ENCODE results near the gene EXOC4.
"Not testable (repeated sequence)": the region's sequence is repeated elsewhere in the genome, so short reads cannot be mapped to it uniquely, and the experiment has no call there.

Gene EXOC4

GRCh38 chr7:133275446-133276095 is 22.7 kb downstream of the EXOC4 start:
- H4K20me1 ChIP-seq (ENCODE audit: insufficient read depth, low read length): no peaks in the 10 kb centered on the region
- no peaks in the 10 kb centered on the region for H3K9me2 ChIP-seq (ENCODE audit: low read depth, low read length)
- H3K4me3 ChIP-seq (ENCODE audit: low read depth, low read length, poor library complexity, severe bottlenecking): no peak overlapping the region
- no peak for TF ChIP-seq CTCF (IDR thresholded peaks at IDR 0.05; ENCODE audit: low read length)
- TF ChIP-seq EZH2 (IDR thresholded peaks at IDR 0.05; ENCODE audit: borderline replicate concordance, low read length): no peak
- no peaks in the 10 kb centered on the region for H3F3A ChIP-seq (ENCODE audit: insufficient read depth, low read length)
- no peak overlapping the region for H3K4me2 ChIP-seq (ENCODE audit: low read length)
- H3K9me3 ChIP-seq (ENCODE audit: low read length): no peaks in the 10 kb centered on the region
- no peaks in the 10 kb centered on the region for H3K79me2 ChIP-seq (ENCODE audit: insufficient read depth, low read length)
- no peak overlapping the region for H3K9ac ChIP-seq (ENCODE audit: low read length)
- H2AFZ ChIP-seq (ENCODE audit: low read length): no peak overlapping the region
- no peak overlapping the region for H3K27ac ChIP-seq (ENCODE audit: low read depth, low read length, poor library complexity, severe bottlenecking)
- H3K4me1 ChIP-seq (ENCODE audit: insufficient read depth, low read length, severe bottlenecking): no peaks in the 10 kb centered on the region
- no peaks in the 10 kb centered on the region for H3K27me3 ChIP-seq (ENCODE audit: insufficient read depth, low read length)
- peaks cover 53% of the 10 kb centered on the region for H3K36me3 ChIP-seq (ENCODE audit: insufficient read depth, low read length)

GRCh38 chr7:133278975-133279374 is 26.1 kb downstream of the EXOC4 start:
- not testable (repeated sequence) for H3K27ac ChIP-seq (ENCODE audit: low read depth, low read length, poor library complexity, severe bottlenecking); H3K9me2 ChIP-seq (ENCODE audit: low read depth, low read length); H3K4me2 ChIP-seq (ENCODE audit: low read length); H3K4me3 ChIP-seq (ENCODE audit: low read depth, low read length, poor library complexity, severe bottlenecking); H3F3A ChIP-seq (ENCODE audit: insufficient read depth, low read length); H3K79me2 ChIP-seq (ENCODE audit: insufficient read depth, low read length); H3K9me3 ChIP-seq (ENCODE audit: low read length); H2AFZ ChIP-seq (ENCODE audit: low read length); H3K27me3 ChIP-seq (ENCODE audit: insufficient read depth, low read length); H3K4me1 ChIP-seq (ENCODE audit: insufficient read depth, low read length, severe bottlenecking); H4K20me1 ChIP-seq (ENCODE audit: insufficient read depth, low read length); H3K9ac ChIP-seq (ENCODE audit: low read length)
- peaks cover 61% of the 10 kb centered on the region for H3K36me3 ChIP-seq (ENCODE audit: insufficient read depth, low read length)

- Histone ChIP-seq H3K4me2 (ENCODE audit: low read length) (no peak overlapping the region), H3K4me1 (ENCODE audit: insufficient read depth, low read length, severe bottlenecking) (no peaks in the 10 kb centered on the region), H3K27me3 (ENCODE audit: insufficient read depth, low read length) (no peaks in the 10 kb centered on the region), H2AFZ (ENCODE audit: low read length) (no peak overlapping the region), H3K79me2 (ENCODE audit: insufficient read depth, low read length) (no peaks in the 10 kb centered on the region), H3K27ac (ENCODE audit: low read depth, low read length, poor library complexity, severe bottlenecking) (no peak overlapping the region), H3K36me3 (ENCODE audit: insufficient read depth, low read length) (peaks cover 49% of the 10 kb centered on the region), H4K20me1 (ENCODE audit: insufficient read depth, low read length) (no peaks in the 10 kb centered on the region), H3F3A (ENCODE audit: insufficient read depth, low read length) (no peaks in the 10 kb centered on the region), H3K9ac (ENCODE audit: low read length) (no peak overlapping the region), H3K4me3 (ENCODE audit: low read depth, low read length, poor library complexity, severe bottlenecking) (no peak overlapping the region), H3K9me3 (ENCODE audit: low read length) (no peaks in the 10 kb centered on the region), H3K9me2 (ENCODE audit: low read depth, low read length) (no peaks in the 10 kb centered on the region)
- no peak for TF ChIP-seq CTCF (IDR thresholded peaks at IDR 0.05; ENCODE audit: low read length)
- no peak for TF ChIP-seq EZH2 (IDR thresholded peaks at IDR 0.05; ENCODE audit: borderline replicate concordance, low read length)
Measured at GRCh38 chr7:133282094-133282493, 29.2 kb downstream of the EXOC4 start.

GRCh38 chr7:133284092-133284491 is 31.2 kb downstream of the EXOC4 start:
- H3K4me2 ChIP-seq (ENCODE audit: low read length): no peak overlapping the region
- H3K36me3 ChIP-seq (ENCODE audit: insufficient read depth, low read length): peaks cover 48% of the 10 kb centered on the region
- no peaks in the 10 kb centered on the region for H3K4me1 ChIP-seq (ENCODE audit: insufficient read depth, low read length, severe bottlenecking)
- H2AFZ ChIP-seq (ENCODE audit: low read length): no peak overlapping the region
- TF ChIP-seq CTCF (IDR thresholded peaks at IDR 0.05; ENCODE audit: low read length) (no peak), EZH2 (IDR thresholded peaks at IDR 0.05; ENCODE audit: borderline replicate concordance, low read length) (no peak)
- no peak overlapping the region for H3K9ac ChIP-seq (ENCODE audit: low read length)
- no peaks in the 10 kb centered on the region for H3K27me3 ChIP-seq (ENCODE audit: insufficient read depth, low read length)
- H4K20me1 ChIP-seq (ENCODE audit: insufficient read depth, low read length): no peaks in the 10 kb centered on the region
- no peak overlapping the region for H3K4me3 ChIP-seq (ENCODE audit: low read depth, low read length, poor library complexity, severe bottlenecking)
- H3K9me3 ChIP-seq (ENCODE audit: low read length): no peaks in the 10 kb centered on the region
- H3F3A ChIP-seq (ENCODE audit: insufficient read depth, low read length): no peaks in the 10 kb centered on the region
- no peak overlapping the region for H3K27ac ChIP-seq (ENCODE audit: low read depth, low read length, poor library complexity, severe bottlenecking)
- H3K9me2 ChIP-seq (ENCODE audit: low read depth, low read length): no peaks in the 10 kb centered on the region
- no peaks in the 10 kb centered on the region for H3K79me2 ChIP-seq (ENCODE audit: insufficient read depth, low read length)

All from OCI-LY1 (cell line).